Loucy (cell line): ENCODE results near the gene BEND5.

ENCODE experiments used
- H2AFZ ChIP-seq: fragments of 200-600 bp; sonication (generic); 2 replicates; pipeline ENCODE4 v1.6.0; 2016; ENCODE audit warnings: antibody characterized with exemption, mild to moderate bottlenecking, low read length, moderate library complexity
- H3F3A ChIP-seq: fragments of 200-600 bp; 2 replicates; pipeline ENCODE4 v1.6.0; 2016; ENCODE audit warnings: antibody characterized with exemption, low read depth, mild to moderate bottlenecking
- H3K27me3 ChIP-seq: fragments of 200-600 bp; sonication (generic); 2 replicates; pipeline ENCODE4 v1.6.1; 2014; ENCODE audit warnings: low read length, mild to moderate bottlenecking; ENCODE audit not compliant: insufficient read depth, poor library complexity, severe bottlenecking
- H3K36me3 ChIP-seq: fragments of 200-600 bp; sonication (generic); 2 replicates; pipeline ENCODE4 v1.6.1; 2016; ENCODE audit warnings: low read length; ENCODE audit not compliant: insufficient read depth
- H3K4me1 ChIP-seq: fragments of 200-600 bp; sonication (generic); 2 replicates; pipeline ENCODE4 v1.5.1; 2014; ENCODE audit warnings: low read length, mild to moderate bottlenecking; ENCODE audit not compliant: insufficient read depth, poor library complexity, severe bottlenecking
- H3K4me2 ChIP-seq: fragments of 200-600 bp; sonication (generic); 2 replicates; pipeline ENCODE4 v1.6.0; 2014; ENCODE audit warnings: antibody characterized with exemption, low read length, low read depth, mild to moderate bottlenecking; ENCODE audit not compliant: poor library complexity, severe bottlenecking
- H3K4me3 ChIP-seq: fragments of 200-600 bp; sonication (generic); 2 replicates; pipeline ENCODE4 v1.5.1; 2014; ENCODE audit warnings: low read length, mild to moderate bottlenecking, mixed read lengths; ENCODE audit not compliant: poor library complexity, severe bottlenecking
- H3K79me2 ChIP-seq: fragments of 200-600 bp; sonication (generic); 2 replicates; pipeline ENCODE4 v1.6.1; 2014; ENCODE audit warnings: low read length; ENCODE audit not compliant: insufficient read depth
- H3K9ac ChIP-seq: fragments of 200-600 bp; sonication (generic); 2 replicates; pipeline ENCODE4 v1.6.0; 2014; ENCODE audit warnings: mild to moderate bottlenecking, low read depth, low read length, moderate library complexity; ENCODE audit not compliant: poor library complexity, severe bottlenecking
- H3K9me2 ChIP-seq: fragments of 200-600 bp; sonication (generic); replicated peaks from 2 replicates; pipeline ENCODE4 v1.6.1; 2016; ENCODE audit warnings: low read depth, low read length, mixed read lengths
- H3K9me3 ChIP-seq: fragments of 200-600 bp; sonication (generic); 2 replicates; pipeline ENCODE4 v1.6.1; 2014; ENCODE audit warnings: mild to moderate bottlenecking, antibody characterized with exemption, low read length, low read depth; ENCODE audit not compliant: insufficient read depth
- H4K20me1 ChIP-seq: fragments of 200-600 bp; sonication (generic); 2 replicates; pipeline ENCODE4 v1.6.0; 2014; ENCODE audit warnings: antibody characterized with exemption, low read length, mild to moderate bottlenecking; ENCODE audit not compliant: insufficient read depth, poor library complexity, severe bottlenecking
- CTCF ChIP-seq: fragments of 200-600 bp; sonication (generic); conservative IDR thresholded peaks from 2 replicates; pipeline ENCODE4 v1.5.1; 2014; ENCODE audit warnings: mild to moderate bottlenecking, antibody characterized with exemption, low read length
- EZH2phosphoT487 ChIP-seq: fragments of 200-600 bp; IDR thresholded peaks from 2 replicates; pipeline ENCODE4 v1.6.1; 2018; ENCODE audit warnings: antibody characterized with exemption, mild to moderate bottlenecking, moderate library complexity, borderline replicate concordance

BEND5 gene

GRCh38 chr1:48715921-48716320 lies 60.8 kb downstream of the BEND5 start:
- H4K20me1 ChIP-seq = no peaks in the 10 kb centered on the region
- H3K4me1 ChIP-seq = no peaks in the 10 kb centered on the region
- no peaks in the 10 kb centered on the region for H3K9me2 ChIP-seq
- H3F3A ChIP-seq = no peaks in the 10 kb centered on the region
- H2AFZ ChIP-seq = no peak overlapping the region
- H3K27me3 ChIP-seq = no peaks in the 10 kb centered on the region
- no peak for TF ChIP-seq CTCF
- no peak for TF ChIP-seq EZH2phosphoT487
- H3K79me2 ChIP-seq = no peaks in the 10 kb centered on the region
- no peak overlapping the region for H3K4me2 ChIP-seq
- H3K36me3 ChIP-seq = no peaks in the 10 kb centered on the region
- no peak overlapping the region for H3K4me3 ChIP-seq
- H3K9ac ChIP-seq = no peak overlapping the region
- no peaks in the 10 kb centered on the region for H3K9me3 ChIP-seq

GRCh38 chr1:48710915-48711314 lies 65.8 kb downstream of the BEND5 start:
- Histone ChIP-seq H2AFZ (no peak overlapping the region), H3K36me3 (no peaks in the 10 kb centered on the region), H3K9me2 (no peaks in the 10 kb centered on the region), H3K27me3 (no peaks in the 10 kb centered on the region), H3K9me3 (no peaks in the 10 kb centered on the region), H3K79me2 (no peaks in the 10 kb centered on the region), H3K4me3 (no peak overlapping the region), H3F3A (no peaks in the 10 kb centered on the region), H3K4me2 (no peak overlapping the region), H4K20me1 (no peaks in the 10 kb centered on the region), H3K4me1 (no peaks in the 10 kb centered on the region), H3K9ac (no peak overlapping the region)
- no peak for TF ChIP-seq EZH2phosphoT487
- no peak for TF ChIP-seq CTCF

- Histone ChIP-seq H3K79me2 (no peaks in the 10 kb centered on the region), H3K9me3 (no peaks in the 10 kb centered on the region), H4K20me1 (no peaks in the 10 kb centered on the region), H3K27me3 (no peaks in the 10 kb centered on the region), H3F3A (no peaks in the 10 kb centered on the region), H3K4me2 (no peak overlapping the region), H3K9me2 (no peaks in the 10 kb centered on the region), H3K4me3 (no peak overlapping the region), H3K4me1 (no peaks in the 10 kb centered on the region), H3K9ac (no peak overlapping the region), H3K36me3 (no peaks in the 10 kb centered on the region), H2AFZ (no peak overlapping the region)
- TF ChIP-seq EZH2phosphoT487 = no peak
- TF ChIP-seq CTCF = no peak
These were observed 66.4 kb downstream of the BEND5 start for GRCh38 chr1:48710318-48710717.
